CD1c-positive myeloid dendritic cell (primary cell): Measurements from ENCODE around the gene SLC12A8.

ENCODE experiments used
- DNase-seq: peaks from one replicate; pipeline ENCODE4 v3.0.0-alpha.2; 2016; ENCODE audit errors: extremely low spot score

Gene SLC12A8

DNA sequence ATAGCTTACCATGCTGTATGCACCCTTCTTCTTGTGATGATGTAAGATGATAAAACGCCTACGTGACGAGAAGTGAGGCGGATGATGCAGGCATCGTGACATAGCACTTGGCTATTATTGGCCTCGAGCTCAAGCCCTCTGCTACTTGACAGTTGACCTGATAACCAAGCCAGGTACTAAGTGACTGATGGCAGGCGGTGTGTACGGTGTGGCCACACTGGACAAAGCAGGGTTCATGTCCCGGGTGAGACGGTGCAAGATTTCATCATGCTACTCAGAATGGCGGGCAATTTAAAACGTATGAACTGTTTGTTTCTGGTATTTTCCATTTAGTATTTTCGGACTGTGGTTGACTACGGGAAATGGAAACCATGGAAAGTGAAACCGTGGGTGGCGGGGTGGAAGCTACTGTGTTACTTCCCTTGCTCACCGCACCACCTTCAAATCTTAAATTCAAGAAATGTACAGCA lies 57.7 kb downstream of the SLC12A8 start:
- peak; percentile 83 for DNase-seq

GRCh38 chr3:125154110-125154509 lies 58.4 kb downstream of the SLC12A8 start:
- no peak for DNase-seq

- DNase-seq, result no peak
These were observed 59.6 kb downstream of the SLC12A8 start for GRCh38 chr3:125152951-125153350.

- DNase-seq, result no peak
These were observed 60.6 kb downstream of the SLC12A8 start for GRCh38 chr3:125151916-125152315.

- no peak for DNase-seq
These were observed 61.1 kb downstream of the SLC12A8 start for GRCh38 chr3:125151442-125151817.

DNA sequence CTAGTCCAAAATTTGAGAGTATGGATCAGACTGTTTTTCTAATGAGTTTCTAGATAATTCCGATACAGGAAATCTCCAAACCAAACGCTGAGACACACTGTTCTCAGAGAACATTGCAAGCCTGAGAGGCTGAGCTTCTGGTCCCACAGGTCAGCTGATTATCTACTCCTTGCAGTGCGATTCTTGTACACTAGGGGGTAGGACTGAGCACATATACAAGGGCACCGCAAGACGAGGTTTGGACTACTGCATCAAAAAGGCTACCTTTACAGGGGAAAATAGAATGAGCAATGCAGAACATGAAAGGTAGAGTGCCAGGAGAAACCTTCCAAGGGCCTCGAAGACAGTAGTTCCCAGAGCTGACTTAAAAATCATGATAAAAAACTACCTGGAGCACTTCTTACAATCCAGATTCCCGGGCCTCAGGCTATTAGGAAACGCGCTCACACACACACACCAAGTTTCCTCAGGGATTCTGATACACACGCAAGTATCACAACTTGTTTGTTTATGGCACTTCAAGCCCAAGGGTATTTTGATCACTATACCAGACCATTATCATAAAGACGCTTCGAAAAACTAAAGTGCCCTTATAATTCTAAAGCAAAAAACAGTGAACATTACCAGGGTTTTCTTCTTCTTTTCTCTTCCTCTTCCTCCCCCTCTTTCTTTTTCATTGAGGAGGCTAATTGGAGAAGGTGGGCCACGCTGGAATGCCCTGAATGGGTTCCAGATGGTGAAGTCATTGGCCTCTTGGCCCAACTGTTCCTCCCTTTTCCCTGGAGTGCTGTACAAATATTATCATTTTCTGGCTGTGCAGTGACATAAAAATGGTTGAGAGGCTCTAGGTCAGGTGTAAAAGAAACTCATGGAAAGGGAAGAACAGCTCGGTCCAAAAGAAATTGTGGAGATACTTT lies 61.8 kb downstream of the SLC12A8 start:
- DNase-seq, result peak; percentile 69

GRCh38 chr3:125149462-125149861 lies 63.1 kb downstream of the SLC12A8 start:
- DNase-seq, result no peak

GRCh38 chr3:125148836-125149235 lies 63.7 kb downstream of the SLC12A8 start:
- DNase-seq, result no peak

- no peak for DNase-seq
These were observed 64.3 kb downstream of the SLC12A8 start for GRCh38 chr3:125148016-125148812.

DNA sequence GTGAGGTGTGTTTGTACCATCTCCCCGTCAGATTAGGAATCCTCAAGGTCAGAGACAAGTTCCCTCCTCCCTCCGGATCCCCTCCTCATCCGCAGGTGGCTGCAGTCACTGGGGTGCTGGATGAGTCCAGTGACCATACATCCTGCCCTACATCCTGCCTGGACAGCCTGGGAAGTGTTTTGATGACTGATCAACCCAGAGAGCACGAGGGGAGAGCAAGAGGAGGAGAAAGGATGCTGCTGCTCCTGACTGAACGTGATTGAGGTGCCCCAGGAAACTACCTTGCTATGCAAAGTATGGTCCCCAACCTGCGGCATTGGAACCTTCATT lies 65.1 kb downstream of the SLC12A8 start:
- no peak for DNase-seq

- peak; percentile 81 for DNase-seq
These were observed 65.7 kb downstream of the SLC12A8 start for GRCh38 chr3:125146626-125147490.

DNA sequence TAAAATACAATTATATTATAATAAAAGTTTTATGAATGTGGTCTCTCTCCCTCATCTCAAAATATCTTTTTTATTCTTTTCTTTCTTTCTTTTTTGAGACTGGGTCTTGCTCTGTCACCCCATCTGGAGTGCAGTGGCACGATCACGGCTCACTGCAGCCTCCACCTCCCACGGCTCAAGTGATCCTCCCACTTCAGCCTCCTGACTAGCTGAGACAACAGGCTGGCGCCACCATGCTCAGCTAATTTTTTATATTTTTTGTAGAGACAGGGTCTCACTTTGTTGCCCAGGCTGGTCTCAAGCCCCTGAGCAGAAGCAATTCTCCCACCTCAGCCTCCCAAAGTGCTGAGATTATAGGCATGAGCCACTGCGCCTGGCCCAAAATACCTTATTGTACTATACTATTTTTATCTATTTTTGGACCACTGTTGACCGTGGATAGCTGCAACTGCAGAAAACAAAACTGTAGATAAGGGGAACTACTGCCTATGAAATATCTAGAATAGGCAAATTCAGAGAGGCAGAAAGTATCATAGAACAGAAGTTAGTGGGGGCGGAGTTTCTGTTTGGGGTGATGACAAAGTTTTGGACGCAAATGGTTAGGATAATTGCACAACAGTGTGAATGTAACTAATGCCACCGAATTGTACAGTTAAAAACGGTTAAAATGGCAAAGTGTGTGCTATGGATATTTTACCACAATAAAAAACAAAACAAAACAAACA lies 66.6 kb downstream of the SLC12A8 start:
- DNase-seq, result peak; percentile 75

DNA sequence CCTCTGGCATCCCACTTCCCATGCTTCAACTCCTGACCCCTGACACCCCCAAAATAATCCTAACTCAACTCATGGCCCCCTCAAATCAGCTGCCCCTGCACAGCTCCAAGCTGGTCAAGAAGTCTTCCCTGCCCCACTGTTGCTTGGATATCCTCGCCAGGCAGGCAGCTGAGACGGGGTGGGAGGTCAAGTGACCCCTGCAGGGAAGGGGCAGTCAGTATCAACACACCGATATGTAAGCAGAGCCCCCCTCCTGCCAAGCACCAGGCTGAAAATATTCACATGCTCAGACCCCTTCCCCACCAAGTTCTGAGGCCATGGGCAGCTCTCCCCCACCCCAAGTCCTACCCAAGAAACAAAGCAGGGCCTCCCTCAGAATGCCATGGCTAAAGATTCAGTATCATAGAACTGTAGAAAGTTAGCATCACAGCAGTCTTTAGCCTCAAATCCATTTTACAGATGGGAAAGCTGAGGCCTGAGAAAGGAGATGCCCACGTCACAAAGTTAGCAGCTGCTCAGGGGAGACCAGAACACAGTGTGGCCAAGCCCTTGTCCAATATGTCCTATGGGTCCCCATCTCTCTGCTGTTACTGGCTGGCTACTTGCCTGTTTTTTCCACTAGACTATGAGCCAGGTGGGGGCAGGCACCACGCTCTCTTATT lies 67.8 kb downstream of the SLC12A8 start:
- no peak for DNase-seq

DNA sequence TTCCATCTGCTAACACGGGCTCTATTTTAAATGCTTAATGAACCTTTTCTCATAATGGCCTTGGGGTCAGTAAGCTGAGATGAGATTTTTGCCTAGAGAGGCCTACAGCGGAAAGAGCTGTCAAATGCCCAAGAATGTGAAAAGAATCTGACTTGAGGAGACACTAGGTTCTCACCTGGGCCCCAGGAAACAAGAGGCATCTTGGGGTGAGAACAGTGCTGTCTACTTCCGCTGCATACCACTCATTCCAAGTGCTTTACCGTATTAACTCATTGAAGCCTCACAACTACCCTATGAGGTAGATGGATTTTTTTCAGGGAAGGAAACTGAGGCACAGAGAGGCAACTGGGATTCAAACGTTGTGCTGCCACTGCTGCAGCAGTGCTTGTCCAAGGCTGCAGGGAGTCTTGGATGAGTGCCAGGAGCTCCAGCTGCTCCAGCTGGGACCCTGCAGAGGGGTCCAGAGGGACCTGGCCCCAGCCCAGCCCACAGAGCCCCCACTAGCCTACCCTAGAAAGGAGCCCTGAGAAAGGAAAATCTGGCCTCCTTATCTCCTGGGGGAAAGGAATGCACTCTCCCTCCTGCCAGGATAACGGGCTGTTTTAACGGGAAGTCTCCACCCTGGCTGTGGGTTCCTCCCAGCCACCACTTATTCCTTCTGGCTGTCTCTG lies 68.4 kb downstream of the SLC12A8 start:
- DNase-seq, result no peak

- DNase-seq, result no peak
These were observed 69.0 kb downstream of the SLC12A8 start for GRCh38 chr3:125143538-125143937.

DNA sequence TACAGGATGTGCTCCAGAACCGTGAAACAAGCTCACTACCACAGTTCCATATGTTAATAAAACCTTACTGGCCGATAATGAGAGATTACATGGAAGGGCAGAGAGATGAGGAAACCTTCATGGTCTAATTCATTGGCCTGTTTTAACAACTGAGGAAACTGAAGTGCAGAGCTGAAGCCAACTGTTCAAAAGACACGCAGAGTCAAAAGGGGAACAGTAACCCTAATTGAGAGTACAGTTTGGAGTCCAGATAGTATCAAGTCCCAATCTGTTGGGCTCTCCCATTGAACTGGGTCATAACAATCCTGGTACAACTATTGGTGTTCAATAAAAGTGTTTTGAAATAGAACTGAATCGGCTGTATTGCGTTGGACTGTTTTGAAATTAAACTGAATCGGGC lies 69.6 kb downstream of the SLC12A8 start:
- DNase-seq, result peak; percentile 47

DNA sequence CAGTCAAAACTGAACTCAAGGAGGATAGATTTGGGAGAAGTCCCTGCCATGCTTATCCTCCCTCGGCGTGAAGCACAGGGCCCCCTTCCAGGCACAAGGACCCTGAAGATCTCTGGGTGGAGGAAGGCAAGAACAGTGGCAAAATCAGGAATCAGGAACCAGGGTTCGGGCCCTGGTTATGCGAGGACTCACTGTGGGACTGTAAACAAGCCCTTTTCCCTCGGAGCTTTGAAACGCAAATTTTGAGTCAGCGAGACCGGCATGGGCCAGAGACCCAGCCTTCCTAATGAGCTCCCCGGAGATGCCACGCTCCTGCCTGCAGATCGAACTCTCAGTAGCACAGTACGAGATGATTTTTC lies 70.1 kb downstream of the SLC12A8 start:
- no peak for DNase-seq

DNA sequence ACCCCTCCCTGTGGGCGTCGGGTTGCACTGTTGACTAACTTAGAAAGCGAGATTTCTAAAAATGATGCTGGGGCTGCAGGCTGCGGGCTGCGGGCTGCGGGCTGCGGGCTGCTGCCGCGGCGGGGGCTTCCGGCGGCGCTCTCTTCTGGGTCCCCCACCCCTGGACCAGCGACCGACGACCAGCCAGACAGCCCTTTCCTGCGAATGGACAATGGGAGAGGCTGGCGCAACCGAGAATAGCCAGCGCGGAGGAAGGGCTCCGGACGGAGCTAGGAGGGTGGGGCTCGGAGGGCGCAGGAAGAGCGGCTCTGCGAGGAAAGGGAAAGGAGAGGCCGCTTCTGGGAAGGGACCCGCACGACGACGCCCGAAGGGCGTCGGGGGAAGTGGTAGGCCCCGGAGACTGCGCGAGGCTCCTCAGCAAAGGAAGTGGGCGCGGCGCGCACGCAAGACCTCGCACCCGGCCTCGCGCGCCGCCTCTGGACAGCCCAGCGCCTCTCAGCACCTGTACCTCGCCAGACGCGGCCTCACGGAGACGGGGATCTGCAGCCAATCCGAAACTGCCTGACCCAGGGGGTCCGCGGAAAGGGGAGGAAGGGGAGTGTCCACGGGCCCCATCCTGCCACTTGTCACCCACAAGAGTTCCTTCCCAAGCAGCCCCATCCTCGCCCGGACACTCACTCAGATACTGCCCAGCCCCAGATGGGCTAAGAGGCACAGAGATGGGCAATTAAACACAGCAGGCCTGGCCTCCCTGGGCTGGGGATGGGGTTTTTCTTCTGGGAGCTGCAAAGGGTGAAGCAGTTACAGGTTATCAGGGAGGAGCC lies 70.7 kb downstream of the SLC12A8 start:
- DNase-seq, result peak; percentile 71

- DNase-seq, result no peak
These were observed 71.5 kb downstream of the SLC12A8 start for GRCh38 chr3:125140818-125141595.
